HG02884 (cell line): ENCODE measurements around the gene JHY.
A peak's percentile ranks its signal among the peaks of the same experiment; 100 is the strongest.

ENCODE experiments used
- ATAC-seq: cut with Tn5 transposase; IDR thresholded peaks from one replicate; pipeline ENCODE4 v1.9.1; 2021; ENCODE audit warnings: mild to moderate bottlenecking, moderate library complexity; ENCODE audit not compliant: unreplicated experiment

Gene JHY

DNA sequence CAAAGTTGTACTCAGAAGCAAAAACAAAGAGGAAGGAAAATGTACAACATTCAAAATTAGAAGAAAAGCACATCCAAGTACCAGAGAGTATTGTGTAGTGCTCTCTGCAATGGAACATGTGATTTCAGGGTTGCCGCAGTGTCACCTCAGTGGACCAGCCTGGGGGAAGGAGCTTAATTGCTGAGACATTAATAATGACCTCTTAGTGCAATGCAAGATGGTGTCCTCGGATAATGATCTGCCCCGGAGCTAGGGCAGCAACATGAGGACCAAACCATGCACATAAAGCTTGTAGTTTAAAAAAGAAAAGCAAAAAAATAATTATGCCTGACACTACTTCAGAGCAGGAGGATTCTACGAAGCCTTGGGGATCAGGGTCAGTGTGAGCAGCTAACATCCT is 11.3 kb upstream of the JHY start:
- ATAC-seq, result no peak

DNA sequence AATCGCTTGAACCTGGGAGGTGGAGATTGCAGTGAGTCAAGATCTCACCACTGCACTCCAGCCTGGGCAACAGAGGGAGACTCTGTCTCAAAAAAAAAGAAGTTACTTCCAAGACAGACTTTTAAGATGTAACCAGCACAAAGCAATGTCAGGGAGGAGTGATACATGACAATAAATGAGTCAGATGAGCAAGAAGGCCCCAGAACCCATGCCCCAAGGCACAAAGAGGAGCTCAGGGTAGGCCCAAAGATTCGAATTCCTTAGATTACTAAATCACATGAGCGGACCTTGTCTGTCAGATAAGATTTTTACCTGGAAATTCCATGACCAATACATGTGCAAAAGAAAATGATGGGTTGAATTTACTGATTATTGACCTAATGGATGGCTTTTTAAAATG is 10.5 kb upstream of the JHY start:
- ATAC-seq, result no peak

DNA sequence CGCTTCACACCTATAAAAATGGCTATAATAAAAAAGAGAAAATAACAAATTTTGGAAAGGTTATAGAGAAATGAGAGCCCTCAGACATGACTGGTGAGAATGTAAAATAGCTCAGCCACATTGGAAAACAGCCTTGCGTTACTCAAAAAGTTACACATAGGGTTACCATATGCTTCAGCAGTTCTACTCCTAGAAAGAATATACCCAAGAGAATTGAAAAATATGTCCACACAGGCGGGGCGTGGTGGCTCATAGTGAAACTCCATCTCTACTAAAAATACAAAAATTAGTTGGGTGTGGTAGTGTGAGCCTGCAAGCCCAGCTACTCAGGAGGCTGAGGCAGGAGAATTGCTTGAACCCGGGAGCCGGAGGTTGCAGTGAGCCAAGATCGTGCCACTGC is 7.6 kb upstream of the JHY start:
- ATAC-seq, result peak; percentile 68

DNA sequence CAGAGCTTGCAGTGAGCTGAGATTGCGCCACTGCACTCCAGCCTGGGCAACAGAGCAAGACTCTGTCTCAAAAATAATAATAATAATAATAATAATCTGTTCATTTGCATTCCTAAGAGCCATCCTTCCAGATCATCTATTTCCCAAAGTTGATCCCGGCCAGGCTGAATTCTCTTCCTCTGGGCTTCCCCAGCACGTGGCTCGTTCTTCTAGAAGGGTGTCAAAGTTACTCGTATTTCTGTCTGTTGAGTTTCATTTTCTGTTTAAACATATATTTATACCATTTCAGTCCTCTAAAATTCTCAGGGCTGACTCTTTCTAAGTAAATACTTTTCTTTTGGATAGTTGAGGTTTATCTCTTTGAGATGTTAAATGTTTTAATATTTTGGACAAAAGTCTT is 4.8 kb upstream of the JHY start:
- ATAC-seq, result no peak

DNA sequence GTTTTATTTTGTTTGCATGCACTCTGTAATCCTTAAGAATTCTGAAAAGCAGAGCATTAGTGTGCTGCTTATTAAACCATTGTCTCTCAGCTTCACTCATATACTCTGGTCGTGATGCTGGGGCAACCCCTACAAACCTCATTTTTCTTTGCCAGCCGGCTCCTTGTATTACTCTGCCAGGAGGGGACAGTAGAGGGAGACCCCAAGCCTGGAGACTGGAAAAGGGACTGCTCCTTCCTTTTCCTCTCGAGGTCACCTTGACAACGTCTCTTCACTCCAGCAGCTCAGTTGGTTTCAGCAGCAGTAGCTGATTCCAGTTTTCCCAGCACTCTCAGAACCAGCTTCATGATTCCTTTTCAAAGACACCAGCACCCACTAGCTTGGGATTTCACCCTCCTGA is 2.8 kb upstream of the JHY start:
- ATAC-seq, result no peak

DNA sequence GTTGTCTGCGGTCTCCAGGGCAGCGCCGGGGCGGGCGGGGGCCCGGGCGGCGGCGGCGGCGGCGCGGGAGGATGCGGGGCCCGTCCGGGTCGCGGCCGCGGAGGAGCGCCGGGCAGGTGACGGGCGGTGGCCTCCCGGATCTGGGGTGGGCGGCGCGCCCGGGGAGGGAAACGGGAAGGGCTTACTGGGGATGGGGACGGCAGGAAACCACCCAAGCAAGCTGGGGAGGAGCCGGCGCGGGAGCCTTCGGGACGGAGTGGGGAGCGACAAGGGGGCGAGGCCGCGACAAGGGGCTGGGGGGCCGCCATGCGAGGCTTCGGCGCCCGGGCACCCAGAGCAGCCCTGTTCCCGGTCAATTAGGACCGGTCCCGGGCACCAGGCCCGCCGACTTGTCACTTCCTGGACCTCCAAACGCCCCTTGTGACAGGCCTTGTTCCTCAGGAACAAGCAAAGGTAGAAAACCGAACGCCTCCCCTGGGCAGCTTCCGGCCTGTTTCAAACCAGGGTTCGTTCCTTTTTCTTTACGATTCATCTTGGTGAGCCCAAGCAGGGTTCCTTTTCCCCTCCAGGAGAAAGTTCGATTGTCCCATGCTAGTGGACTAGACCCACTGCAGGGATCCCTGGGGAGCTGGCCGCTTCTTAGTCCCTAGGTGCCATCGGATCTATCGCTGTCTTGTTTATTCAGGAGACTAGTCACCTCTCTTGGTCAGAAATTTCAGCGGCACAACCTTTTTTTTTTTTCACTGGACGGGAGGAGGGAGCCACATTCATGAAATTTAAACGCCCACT is 492 bp downstream of the JHY start:
- ATAC-seq, result peak; percentile 60

DNA sequence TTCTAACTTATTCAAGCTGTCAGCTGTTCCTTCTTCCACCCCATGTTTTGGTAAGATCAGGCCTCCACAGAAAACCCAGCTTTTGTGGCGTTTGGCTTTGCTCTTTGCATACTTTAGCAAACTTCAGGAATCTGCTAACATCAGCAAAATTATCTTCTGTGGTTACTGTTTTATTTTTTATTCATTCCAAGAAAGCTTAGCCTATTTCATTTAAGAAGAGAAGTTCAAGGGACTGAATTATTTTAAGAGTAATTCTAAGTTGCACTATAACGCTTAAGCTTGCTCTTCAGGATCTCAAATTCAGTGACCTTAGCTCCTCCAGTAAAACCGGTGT is 1.1 kb downstream of the JHY start:
- no peak for ATAC-seq

DNA sequence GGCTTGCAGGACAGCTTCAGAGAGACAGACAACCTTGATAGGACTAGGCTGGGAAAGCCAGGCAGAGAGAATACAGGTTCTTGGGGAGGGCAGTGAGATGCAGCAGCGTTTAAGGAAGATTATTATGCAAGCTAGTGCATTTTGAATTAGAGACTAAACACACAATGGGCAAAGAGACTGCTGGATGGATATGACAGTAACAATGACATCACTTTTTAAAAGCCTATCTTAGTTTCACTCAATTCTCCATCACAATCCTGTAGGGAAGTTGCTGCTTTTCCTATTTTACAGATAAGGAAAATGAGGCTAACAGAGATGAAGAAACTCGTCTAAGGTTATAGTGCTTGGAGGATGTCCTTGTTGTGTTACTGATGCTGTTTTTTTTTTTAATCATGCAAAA is 5.6 kb downstream of the JHY start:
- ATAC-seq, result no peak

DNA sequence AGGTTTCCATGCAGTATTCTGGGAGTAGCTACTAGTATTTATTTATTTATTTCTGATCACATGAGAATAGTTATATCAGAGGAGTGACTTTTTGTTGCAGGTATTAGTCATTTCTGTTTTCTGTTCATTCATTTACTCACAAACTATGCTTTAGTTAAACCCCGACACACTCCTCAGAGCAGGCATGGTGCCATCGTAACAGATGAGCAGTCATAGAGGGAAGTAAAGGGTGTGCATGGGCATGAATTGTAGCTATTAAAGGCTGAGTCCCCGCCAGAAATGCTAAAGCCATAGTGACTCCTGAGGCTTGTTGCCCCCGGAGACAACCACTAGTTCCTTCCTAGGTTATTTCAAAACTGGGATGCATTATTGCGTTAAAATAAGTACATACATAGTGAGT is 10.6 kb downstream of the JHY start:
- no peak for ATAC-seq

DNA sequence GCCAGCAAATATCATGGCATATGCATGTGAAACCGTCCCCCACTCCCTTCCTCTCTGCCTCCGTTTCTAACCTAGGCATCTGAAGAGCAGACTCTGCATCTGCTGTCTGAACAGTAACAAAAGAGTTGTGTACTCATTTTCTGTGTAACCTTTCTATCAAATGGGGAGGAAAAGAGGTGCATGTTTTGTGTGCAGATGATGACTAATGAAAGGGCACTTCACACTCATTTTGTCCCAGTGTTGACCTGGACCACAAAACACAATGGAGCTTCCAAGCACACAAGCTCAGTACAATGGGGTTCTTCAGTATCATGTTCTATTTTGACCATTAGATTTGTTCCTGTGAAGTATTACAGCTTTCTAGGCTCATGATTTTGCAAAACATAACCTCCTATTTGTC is 13.0 kb downstream of the JHY start:
- no peak for ATAC-seq

DNA sequence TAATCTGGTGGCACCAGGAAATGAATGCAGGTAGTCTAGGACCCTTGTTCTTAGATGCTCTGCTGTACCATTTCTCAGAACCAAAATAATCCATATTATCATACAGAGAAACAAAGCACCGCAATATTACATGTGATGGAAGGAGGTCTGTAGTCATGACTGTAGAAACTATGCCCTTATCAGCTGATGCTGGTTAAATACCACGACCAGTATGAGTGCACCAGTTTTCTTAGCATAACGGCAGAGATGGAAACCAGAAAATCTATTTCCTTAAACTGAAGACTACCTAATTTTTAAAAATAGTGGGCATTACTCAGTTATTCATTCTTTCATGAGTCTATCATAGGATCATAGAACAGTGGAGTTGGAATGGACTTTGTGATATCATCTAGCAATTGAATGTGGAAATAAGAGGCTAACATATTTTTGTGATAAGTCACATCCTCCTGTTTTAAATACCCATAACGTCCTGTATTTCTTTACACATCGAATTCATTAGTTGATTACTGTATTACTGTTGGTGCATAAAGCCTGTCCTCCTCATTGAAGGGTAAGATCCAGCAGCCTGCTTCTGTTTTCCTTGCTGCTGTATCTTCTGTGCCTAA is 15.1 kb downstream of the JHY start:
- ATAC-seq, result no peak

DNA sequence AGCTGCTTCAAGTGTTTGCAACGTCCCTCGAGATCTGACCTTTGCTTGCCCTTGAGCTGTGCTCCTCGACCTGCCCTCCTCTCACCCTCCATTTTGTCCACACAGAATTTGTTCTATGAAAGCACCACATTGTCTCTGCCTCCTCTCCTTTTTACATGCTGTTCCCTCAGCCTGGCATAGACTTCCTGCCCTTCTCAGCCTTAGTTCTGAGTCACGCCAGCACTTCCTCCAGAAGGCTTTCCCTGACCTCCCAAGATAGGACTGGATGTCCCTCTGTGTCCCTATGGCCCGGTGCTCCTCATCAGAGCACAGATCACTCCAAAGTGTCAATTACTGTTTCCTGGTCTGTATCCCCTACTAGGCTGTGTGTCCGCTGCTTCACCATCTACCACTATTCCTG is 16.2 kb downstream of the JHY start:
- ATAC-seq, result no peak

DNA sequence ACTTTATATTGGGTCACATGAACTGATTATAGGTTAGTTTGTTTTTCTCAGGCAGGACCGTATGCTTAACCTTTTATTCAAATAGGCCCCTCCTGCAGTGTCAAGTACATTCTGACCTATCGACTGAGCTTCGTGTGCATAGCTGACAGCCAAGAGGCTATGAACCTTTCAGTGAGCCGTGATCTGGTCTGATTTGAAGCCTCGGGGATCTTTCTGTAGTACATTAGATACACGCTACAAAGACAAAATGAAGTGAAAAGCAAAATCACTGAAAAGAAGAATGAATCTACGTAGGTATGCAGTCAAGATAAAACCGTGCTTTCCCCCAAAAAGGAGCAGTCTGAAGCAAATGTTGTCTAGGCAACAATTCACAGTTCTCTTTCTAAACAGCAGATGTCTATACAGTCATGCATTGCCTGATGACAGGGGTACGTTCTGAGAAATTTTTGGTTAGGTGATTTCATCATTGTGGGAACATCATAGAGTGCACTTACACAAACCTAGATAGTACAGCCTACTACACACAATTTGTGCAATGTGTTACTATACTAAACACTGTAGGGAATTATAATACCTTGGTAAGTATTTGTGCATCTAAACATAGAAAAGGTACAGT is 18.1 kb downstream of the JHY start:
- ATAC-seq, result no peak

DNA sequence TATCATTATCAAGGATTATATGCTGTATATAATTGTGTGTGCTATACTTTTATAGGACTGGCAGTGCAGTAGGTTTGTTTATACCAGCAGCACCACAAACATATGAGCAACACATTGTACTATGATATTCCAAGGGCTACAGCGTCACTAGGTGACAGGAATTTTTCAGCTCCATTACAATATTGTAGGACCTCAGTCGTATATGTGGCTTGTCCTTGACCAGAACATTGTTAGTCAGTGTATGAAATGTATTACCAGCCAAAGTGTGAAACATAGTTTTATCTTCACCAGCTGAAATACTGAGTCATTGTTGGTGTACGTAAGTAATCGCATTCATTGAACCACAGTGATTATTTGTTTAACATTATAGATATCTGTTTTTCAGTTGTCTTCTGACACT is 20.4 kb downstream of the JHY start:
- no peak for ATAC-seq

DNA sequence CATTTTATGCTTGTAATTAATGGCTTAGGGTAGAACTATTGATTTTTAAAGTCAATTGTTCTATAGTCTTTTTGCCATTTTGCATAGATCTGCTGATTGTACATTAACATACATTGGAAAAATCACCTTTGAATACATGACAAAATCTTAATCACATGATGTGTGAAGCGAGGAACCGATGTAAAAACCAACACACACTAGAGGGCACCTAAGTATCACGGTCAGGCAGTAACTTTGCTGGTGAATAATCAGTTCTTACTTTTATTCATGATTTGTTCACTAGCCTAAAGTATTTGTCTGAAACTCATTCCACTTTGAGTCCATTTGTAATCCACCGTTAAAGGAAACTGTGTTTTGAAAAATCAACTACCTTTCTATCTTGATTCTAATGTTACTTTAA is 28.2 kb downstream of the JHY start:
- ATAC-seq, result no peak

DNA sequence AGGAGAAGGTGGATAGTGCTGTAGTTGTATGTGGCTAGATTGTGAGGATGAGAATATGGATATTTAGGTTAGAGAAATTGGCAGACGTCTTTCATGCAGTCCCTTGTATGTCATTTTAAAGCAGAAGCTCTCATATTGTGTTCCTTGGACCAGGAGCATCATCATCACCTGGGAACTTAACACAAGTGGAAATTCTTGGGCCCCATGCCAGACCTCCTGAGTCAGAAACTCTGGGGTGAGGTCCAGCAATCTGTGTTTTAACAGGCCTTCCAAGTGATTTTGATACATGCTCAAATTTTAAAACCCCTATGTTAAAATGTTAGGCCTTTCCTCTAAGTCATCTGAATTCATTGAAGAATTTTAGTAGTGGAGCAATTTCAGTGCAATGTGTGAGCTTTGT is 34.8 kb downstream of the JHY start:
- ATAC-seq, result no peak

DNA sequence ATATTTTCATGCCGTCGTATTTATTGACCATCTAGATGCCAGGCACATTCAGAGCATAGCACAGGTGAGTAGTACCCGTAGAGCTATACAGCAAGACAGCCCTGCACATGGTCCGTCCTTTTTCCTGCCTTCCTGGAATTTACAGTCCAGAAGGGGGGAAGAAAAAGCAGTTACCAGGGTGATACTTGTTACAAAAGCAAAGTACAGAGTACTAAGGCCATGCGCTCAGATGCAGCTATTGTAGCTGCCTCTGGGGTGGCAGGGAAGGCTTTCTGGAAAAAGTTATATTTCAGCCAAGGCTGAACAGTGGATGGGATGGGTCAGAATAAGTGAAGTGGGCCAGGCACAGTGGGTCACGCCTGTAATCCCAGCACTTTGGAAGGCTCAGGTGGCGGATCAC is 36.2 kb downstream of the JHY start:
- no peak for ATAC-seq

DNA sequence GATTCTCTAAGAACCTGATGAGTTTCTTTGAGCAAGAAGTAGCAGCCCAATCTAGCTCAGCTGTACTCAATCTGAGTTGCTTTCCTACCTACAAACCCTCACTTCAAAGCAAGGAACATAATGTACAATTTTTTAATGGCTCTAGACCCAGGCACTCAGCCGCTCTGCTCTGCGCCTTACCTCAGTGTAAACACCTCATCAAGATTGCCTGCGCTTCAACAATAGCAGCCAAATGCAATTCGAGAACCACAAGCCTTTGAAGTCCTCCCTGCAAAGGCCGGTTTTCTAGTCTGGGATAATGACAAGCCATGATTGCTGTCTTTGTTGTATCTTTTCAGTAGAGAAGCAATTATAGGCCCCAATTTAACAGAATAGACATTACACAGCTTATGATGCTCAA is 38.0 kb downstream of the JHY start:
- ATAC-seq, result no peak

DNA sequence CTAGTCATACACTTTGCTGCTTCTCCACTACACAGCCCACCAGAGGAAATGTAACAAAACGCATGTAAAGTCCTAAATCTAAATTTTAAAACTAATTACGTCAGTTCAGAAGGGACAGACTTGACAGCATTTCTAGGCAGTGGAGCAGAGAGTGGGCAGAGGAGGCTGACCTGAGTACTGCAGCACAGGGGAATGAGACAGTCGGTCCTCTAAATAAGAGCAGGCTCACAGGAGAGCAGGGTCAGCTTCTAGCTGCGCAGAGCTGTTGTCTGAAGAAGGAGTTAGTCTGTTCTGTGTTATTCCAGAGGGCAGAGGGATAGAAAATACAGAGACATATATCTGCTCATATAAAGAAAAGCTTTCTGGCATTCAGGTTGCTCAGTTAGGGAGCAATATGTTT is 40.3 kb downstream of the JHY start:
- ATAC-seq, result no peak

DNA sequence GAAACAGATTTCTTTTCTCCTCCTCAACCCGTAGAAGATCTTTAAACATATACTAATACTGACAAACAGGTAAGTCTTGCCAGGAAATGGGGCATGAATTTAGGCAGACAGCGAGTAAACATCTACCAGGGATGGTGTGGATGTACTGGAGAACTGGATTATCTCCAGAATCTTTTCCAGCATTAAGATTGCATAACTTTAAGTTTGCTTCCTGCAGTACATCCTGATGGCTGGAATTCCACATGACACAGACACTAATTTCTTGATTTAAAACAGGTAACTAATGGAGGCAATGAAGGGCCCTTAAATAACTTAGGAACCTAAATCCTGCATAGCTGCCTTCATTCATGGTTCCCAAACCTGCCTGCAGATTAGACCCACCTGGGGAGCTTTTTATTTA is 40.7 kb downstream of the JHY start:
- ATAC-seq, result no peak

DNA sequence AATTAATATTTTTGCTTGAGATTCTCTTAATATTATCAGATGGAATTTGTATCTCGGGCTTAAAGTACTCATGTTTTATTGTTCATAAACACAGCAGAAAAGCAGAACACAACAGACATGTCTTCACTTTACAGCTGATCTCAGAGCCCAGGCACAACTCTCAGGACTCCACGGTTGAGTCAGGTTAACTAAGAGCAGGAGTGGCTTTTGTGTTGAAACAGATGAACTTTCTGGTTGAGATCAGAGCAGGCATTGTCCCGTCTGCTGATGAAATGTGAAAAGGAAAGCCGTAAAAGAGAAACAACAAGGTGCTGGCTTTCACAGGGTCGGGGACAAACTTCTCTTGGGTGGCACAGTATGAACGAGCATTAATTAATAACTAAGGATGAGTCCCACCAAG is 49.0 kb downstream of the JHY start:
- no peak for ATAC-seq

DNA sequence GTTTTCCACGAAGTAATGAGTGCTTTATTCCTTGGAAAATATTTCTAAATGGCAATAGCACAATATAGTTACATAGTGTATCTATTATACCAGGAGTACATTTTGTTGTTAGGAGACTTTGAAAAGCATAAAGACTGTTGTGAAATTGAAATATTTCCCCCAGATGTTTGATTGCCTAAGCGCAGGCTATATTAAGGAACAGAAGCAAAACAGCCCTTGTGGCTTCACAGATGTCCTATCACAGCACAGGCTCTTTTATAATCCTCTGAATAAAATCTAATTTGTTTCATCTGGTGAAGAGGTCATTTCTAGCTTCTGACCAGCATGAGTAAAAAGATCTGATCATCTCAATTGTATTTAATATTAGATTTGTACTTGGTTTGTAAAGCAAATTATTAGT is 50.9 kb downstream of the JHY start:
- no peak for ATAC-seq

DNA sequence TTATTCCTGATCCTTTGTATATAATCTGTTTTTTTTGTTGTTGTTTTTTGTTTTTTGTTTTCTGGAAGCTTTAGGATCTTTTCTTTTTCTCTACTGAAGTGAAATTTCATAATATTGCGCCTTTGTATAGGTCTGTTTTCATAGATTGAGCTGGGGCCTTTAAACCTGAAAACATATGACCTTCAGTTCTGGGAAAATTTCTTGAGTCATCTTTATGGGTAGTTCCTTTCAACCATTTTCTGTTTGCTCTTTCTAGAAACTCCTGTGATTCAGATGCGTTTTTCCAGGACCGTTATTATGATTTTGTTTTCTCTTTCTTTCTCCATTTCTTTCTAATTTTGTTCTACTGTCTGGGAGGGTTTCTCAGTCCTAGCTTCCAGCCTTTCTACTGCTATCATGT is 55.4 kb downstream of the JHY start:
- ATAC-seq, result no peak
